ENCODE data around the gene DUXB.
A peak's percentile ranks its signal among the peaks of the same experiment; 100 is the strongest.

The DUXB gene

DNA sequence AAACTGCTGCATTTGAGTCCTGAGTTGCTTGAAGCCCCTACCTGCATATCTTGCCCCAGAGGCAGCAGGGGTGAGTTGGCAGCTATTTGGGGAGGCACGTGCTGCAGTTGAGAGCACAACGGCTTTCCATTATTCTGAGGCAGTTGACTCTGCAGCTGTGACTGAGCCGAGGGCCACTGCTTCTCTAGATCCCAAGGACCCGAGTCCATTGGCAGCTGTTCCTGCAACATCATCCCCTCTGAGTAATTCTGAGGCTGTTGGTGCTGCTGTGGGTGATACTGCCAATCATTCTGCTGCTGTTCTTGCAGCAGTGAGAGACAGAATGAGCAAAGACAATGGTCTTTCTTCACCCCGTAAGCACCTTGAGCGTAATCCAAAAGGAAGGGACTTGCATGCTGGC lies 40.9 kb downstream of the DUXB start:
- DNase-seq (ENCODE audit: low read depth in 3 of 3) = no peak

DNA sequence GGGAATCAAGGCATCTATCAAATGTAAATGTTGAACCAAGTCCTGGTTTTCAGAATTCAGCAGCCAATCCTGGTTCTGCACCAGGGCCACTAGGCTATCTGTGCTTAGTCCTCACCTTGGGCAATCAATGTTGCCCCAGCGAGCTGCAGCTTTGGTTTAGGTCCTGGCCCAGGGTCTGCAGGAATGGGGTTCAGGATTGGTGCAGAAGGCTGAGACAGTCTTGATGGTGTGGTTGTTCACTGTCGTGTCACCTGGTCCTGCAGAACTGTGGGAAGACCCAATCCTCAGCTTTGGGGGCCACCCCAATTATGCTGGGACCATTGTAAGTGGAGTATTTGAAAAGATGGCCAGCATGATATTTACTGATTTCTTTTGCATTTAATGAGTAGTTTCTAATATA lies 43.1 kb downstream of the DUXB start:
- DNase-seq (ENCODE audit: low read depth in 3 of 3) = no peak

DNA sequence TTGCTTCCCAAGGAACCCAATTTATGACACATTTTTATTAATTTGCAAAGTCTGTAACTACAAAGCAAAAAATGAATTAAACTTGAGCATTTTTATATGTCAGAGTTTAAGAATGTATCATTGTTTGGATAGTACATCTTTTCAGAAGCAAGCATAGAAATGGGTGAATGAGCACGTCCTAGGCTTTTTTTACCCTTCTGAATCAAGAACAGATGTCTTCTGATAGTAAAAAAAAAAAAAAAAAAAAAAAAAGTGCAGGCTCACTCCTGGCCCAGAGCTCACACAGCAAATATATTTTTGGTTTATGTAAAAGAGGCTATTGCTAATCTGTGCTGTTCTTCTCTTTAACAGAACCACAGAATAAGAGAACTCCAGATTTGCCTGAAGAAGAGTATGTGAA lies 47.3 kb downstream of the DUXB start:
- DNase-seq (ENCODE audit: low read depth in 3 of 3) = no peak

DNA sequence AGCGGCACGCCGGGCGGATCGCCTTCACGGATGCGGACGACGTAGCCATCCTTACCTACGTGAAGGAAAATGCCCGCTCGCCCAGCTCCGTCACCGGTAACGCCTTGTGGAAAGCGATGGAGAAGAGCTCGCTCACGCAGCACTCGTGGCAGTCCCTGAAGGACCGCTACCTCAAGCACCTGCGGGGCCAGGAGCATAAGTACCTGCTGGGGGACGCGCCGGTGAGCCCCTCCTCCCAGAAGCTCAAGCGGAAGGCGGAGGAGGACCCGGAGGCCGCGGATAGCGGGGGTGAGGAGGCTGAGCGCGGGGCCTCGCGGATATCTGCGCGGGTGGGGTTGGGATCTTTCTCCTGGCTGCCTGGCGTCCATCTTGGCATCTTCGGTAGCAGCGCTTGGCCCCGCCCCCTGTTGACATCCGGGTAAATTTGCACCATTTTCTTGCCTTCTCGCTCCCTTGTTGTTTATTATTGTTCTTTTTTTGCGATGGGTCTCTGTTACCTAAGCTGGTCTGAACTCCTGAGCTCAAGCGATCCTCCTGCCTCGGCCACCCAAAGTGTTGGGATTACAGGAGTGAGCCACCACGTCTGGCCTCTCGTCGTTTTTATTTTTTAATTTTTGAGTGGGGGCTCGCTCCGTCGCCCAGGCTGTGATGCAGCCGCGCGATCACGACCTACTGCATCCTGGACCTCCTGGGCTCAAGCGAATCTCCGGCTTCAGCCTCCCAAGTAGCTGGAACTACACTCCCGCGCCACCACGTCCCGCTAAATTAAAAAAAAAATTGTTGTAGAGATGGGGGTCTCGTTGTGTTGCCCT lies 52.8 kb downstream of the DUXB start:
- peak; percentile 71 to 74 (median 74) for DNase-seq (ENCODE audit: low read depth in 3 of 3)

DNA sequence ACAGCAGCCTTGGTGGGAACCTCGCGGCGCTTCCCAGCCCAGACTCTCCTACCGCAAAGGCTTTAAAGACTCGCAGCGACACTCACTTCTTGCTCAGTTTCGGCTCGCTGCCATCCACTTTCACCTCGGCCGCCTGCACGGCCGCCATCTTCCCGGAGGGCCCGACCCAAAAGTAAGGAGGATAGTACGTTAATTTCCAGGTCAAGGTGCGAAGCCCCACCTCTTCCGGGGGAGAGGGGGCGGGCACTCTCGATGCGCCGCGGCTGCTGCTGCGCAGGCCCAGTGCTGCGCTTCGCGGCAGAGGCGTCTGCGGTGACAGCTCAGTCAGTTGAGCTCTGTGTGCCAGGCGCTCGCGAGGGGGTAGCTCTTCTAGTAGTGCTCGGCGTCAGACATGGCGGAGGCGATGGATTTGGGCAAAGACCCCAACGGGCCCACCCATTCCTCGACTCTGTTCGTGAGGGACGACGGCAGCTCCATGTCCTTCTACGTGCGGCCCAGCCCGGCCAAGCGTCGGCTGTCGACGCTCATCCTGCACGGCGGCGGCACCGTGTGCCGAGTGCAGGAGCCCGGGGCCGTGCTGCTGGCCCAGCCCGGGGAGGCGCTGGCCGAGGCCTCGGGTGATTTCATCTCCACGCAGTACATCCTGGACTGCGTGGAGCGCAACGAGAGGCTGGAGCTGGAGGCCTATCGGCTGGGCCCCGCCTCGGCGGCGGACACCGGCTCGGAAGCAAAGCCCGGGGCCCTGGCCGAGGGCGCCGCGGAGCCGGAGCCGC lies 53.6 kb downstream of the DUXB start, which contains the start of the genes KARS1 and TERF2IP:
KARS1 (minus strand) TSS at position 174 of the 773 bp plus-strand sequence; CDS start at position 148, 26 bp downstream.
TERF2IP (plus strand) TSS at position 282 of the 773 bp plus-strand sequence; CDS start at position 392, 110 bp downstream.
- DNase-seq (ENCODE audit: low read depth in 3 of 3) = peak; percentile 87 to 93 (median 89)

DNA sequence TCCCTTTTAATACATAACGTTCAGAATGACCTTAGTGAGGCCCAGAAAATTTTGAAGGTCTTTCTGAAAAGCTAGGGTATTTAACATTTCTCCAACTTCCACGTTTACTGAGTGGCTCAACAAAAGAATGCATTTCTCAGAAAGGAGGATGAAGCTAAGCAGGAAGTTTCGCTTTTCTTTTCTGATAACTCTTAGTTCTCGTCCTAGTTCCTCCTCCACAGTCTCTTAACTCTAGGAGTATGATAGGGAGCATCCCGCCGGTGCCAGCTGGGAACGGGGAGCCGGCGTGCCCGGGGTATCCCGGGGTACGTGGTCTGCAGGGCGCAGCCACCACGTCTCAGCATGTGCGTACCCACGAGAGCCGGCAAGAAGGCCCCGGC lies 54.2 kb downstream of the DUXB start:
- DNase-seq (ENCODE audit: low read depth in 3 of 3) = no peak

DNA sequence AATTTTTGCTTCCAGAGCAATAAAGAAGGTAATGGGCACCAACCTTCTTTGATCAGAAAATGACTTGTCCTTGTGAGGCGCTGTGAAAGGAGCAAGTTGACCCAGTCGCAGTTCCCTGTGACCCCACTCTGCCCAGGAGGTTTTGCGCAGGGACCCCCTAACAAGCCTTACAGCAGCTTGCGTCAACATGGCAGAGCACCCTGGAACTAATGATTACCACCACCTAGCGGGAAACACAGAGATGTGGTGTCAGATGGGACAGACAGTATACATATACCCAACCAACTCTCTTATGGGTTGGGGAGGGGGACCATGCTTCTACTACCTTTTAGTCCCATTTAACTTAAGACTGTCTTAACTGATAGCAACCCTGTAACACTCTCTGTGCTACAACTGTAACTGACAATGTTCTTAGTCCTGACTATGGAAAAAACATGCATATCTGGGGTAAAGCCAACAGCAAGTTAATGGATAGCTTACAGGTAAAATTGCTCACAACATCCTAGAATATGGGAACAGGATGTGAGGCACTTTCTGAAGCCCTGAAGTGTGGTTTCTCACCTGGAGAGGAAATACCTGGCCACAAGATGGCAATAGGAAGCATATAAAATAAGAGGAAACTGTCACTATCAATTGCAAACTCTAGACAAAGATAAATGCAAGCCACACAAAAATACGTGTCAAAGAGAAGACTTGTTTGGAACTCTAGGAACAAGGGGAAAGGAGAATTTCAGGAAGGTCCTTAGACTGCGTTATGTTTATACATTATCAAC lies 56.8 kb downstream of the DUXB start:
- no peak for DNase-seq (ENCODE audit: low read depth in 3 of 3)

Measured in stimulated activated CD4-positive, alpha-beta T cell treated with anti-CD3 and anti-CD28 coated beads, TNF-alpha, amount 100 ng/mL, for 4 hours (primary cell).